Measurements from ENCODE around the gene SYNM. TPM values are rescaled to one million over a fixed set of nuclear protein-coding genes. Genes with fewer than 3 reads are reported as not detected.

The SYNM gene
- total RNA-seq, 1 experiment from 2014 or later: 3.3 TPM

- DNase-seq (ENCODE audit: low read depth, low spot score): no peak
- Histone ChIP-seq H3K36me3 (ENCODE audit: control insufficient read depth in 1 of 2, insufficient read depth in 2 of 2, low read length in 2 of 2) (no peaks in the 10 kb centered on the region), H3K27ac (ENCODE audit: low read depth, low read length) (no peak overlapping the region), H2AFZ (ENCODE audit: low read depth, low read length, poor library complexity, severe bottlenecking) (no peak overlapping the region), H3K79me2 (ENCODE audit: insufficient read depth, low read length) (no peaks in the 10 kb centered on the region), H3K9me3 (ENCODE audit: control insufficient read depth in 1 of 2, insufficient read depth in 1 of 2, low read depth in 1 of 2, low read length in 2 of 2) (no peaks in the 10 kb centered on the region), H3K9ac (ENCODE audit: low read length) (no peak overlapping the region), H3K9me2 (ENCODE audit: insufficient read depth) (no peaks in the 10 kb centered on the region), H4K20me1 (ENCODE audit: insufficient read depth) (no peaks in the 10 kb centered on the region), H3K27me3 (ENCODE audit: insufficient read depth, low read length) (no peaks in the 10 kb centered on the region), H3K4me1 (ENCODE audit: control insufficient read depth in 1 of 2, insufficient read depth in 2 of 2, low read length in 2 of 2) (peaks cover 0 to 3% of the 10 kb centered on the region in 2 experiments; a peak in 1 of 4 replicates), H3K4me3 (replicated peaks in 1 of 2; ENCODE audit: low read depth in 1 of 2, low read length in 2 of 2) (no peak overlapping the region), H3K4me2 (ENCODE audit: low read length) (no peak overlapping the region)
- TF ChIP-seq FOSL1 (IDR thresholded peaks at IDR 0.05; ENCODE audit: low read depth): no peak
- no peak for TF ChIP-seq POLR2A (IDR thresholded peaks at IDR 0.05; ENCODE audit: borderline replicate concordance, extremely low read depth, insufficient read depth, insufficient read length)
- TF ChIP-seq SRF (IDR thresholded peaks at IDR 0.05; ENCODE audit: low read depth): no peak
- no peak for TF ChIP-seq ELF1 (IDR thresholded peaks at IDR 0.05; ENCODE audit: borderline replicate concordance, low read depth)
- TF ChIP-seq ZNF274 (IDR thresholded peaks at IDR 0.05; ENCODE audit: low read depth, low read length): no peak
- TF ChIP-seq RAD21 (IDR thresholded peaks at IDR 0.05; ENCODE audit: low read depth): no peak
- no peak for TF ChIP-seq EZH2 (IDR thresholded peaks at IDR 0.05)
- TF ChIP-seq SP1 (IDR thresholded peaks at IDR 0.05; ENCODE audit: low read depth): no peak
- ATAC-seq: no peak
- RAD21 ChIA-PET (ENCODE audit: low non-redundant PET in 1 of 2, low total read pairs in 2 of 2, uncharacterized antibody in 2 of 2, unreplicated experiment in 2 of 2): no interaction called here
- intact Hi-C loops (cut with micrococcal nuclease): no loop called here
- CTCF ChIA-PET: no interaction called here
- no TSS peak for BruUV-seq (replicated peaks)
- POLR2A ChIA-PET: no interaction called here
These were observed 35.7 kb downstream of the SYNM start for GRCh38 chr15:99140590-99140989.

GRCh38 chr15:99141943-99142342 lies 37.1 kb downstream of the SYNM start:
- no peak overlapping the region for H3K4me3 ChIP-seq (replicated peaks in 1 of 2; ENCODE audit: low read depth in 1 of 2, low read length in 2 of 2)
- ChIA-PET POLR2A (no interaction called here), CTCF (no interaction called here)

More at GRCh38 chr15:99141943-99142342, 37.1 kb downstream of the SYNM start:
- no peak overlapping the region for H3K4me2 ChIP-seq (ENCODE audit: low read length)
- no peaks in the 10 kb centered on the region for H3K9me2 ChIP-seq (ENCODE audit: insufficient read depth)
- H4K20me1 ChIP-seq (ENCODE audit: insufficient read depth): no peaks in the 10 kb centered on the region
- no peak overlapping the region for H3K9ac ChIP-seq (ENCODE audit: low read length)
- intact Hi-C loops (cut with micrococcal nuclease): no loop called here
- TF ChIP-seq SIN3A (IDR thresholded peaks at IDR 0.05; ENCODE audit: low read depth): no peak
- no peaks in the 10 kb centered on the region for H3K27me3 ChIP-seq (ENCODE audit: insufficient read depth, low read length)
- H3K36me3 ChIP-seq (ENCODE audit: control insufficient read depth in 1 of 2, insufficient read depth in 2 of 2, low read length in 2 of 2): no peaks in the 10 kb centered on the region
- DNase-seq (ENCODE audit: low read depth, low spot score) (no peak), ATAC-seq (no peak)
- RAD21 ChIA-PET (ENCODE audit: low non-redundant PET in 1 of 2, low total read pairs in 2 of 2, uncharacterized antibody in 2 of 2, unreplicated experiment in 2 of 2): no interaction called here
- H3K79me2 ChIP-seq (ENCODE audit: insufficient read depth, low read length): no peaks in the 10 kb centered on the region
- H3K9me3 ChIP-seq (ENCODE audit: control insufficient read depth in 1 of 2, insufficient read depth in 1 of 2, low read depth in 1 of 2, low read length in 2 of 2): no peaks in the 10 kb centered on the region
- H3K27ac ChIP-seq (ENCODE audit: low read depth, low read length): no peak overlapping the region
- BruUV-seq (replicated peaks): no TSS peak
- no peak overlapping the region for H2AFZ ChIP-seq (ENCODE audit: low read depth, low read length, poor library complexity, severe bottlenecking)
- peaks cover 0 to 3% of the 10 kb centered on the region in 2 experiments; a peak in 1 of 4 replicates for H3K4me1 ChIP-seq (ENCODE audit: control insufficient read depth in 1 of 2, insufficient read depth in 2 of 2, low read length in 2 of 2)

Data from HCT116 (cell line).